Subcutaneous abdominal adipose tissue (tissue), 5 donors: ENCODE data around the gene SPATS1.

Source experiments
- H3K27ac ChIP-seq: one replicate; pipeline ENCODE4 v1.7.0; 2013; ENCODE audit warnings: low read depth, mild to moderate bottlenecking, inconsistent platforms, low read length, moderate library complexity
- H3K27me3 ChIP-seq, 5 donors: one replicate each; pipeline ENCODE4 v1.7.0; 2013; ENCODE audit warnings: low read length in 5 of 5, inconsistent platforms in 1 of 5; ENCODE audit not compliant: control insufficient read depth in 5 of 5, insufficient read depth in 4 of 5
- H3K36me3 ChIP-seq, 5 donors: one replicate each; pipeline ENCODE4 v1.7.0; 2013; ENCODE audit warnings: low read length in 5 of 5; ENCODE audit not compliant: control insufficient read depth in 5 of 5, insufficient read depth in 5 of 5
- H3K4me1 ChIP-seq, 5 donors: one replicate each; pipeline ENCODE4 v1.7.0; 2013; ENCODE audit warnings: low read length in 5 of 5, mild to moderate bottlenecking in 3 of 5, moderate library complexity in 1 of 5; ENCODE audit not compliant: control insufficient read depth in 5 of 5, insufficient read depth in 5 of 5
- H3K4me3 ChIP-seq, 5 donors: one replicate each; pipeline ENCODE4 v1.7.0; 2013; ENCODE audit warnings: low read length in 5 of 5, low read depth in 1 of 5
- H3K9ac ChIP-seq, 5 donors: one replicate each; pipeline ENCODE4 v1.7.0; 2013; ENCODE audit warnings: low read length in 5 of 5, mild to moderate bottlenecking in 4 of 5, moderate library complexity in 3 of 5
- H3K9me3 ChIP-seq, 5 donors: one replicate each; pipeline ENCODE4 v1.7.0; 2013; ENCODE audit warnings: low read length in 5 of 5; ENCODE audit not compliant: control insufficient read depth in 5 of 5
- donor health status: healthy.
- donor health status: healthy.
- donor health status: healthy.
- donor health status: healthy.
- donor health status: healthy.

The SPATS1 gene

GRCh38 chr6:44342489-44342888 lies at the start of gene SPATS1:
Gene SPATS1 (plus strand): TSS chr6:44342650. CDS start chr6:44343096, 446 bp downstream.
- Histone ChIP-seq H3K4me3 (peak within 1 kb of the TSS in 2 of 5 donors; percentile 11 to 47), H3K27ac (no peak within 1 kb of the TSS), H3K27me3 (peaks cover 8 to 26% (median 15%) of the 10 kb centered on the region in 5 donors), H3K36me3 (no peaks in the 10 kb centered on the region), H3K9me3 (no peaks in the 10 kb centered on the region), H3K9ac (no peak within 1 kb of the TSS), H3K4me1 (peaks cover 0 to 10% (median 5%) of the 10 kb centered on the region in 5 donors)

GRCh38 chr6:44292661-44293365 lies 49.6 kb upstream of the SPATS1 start:
- Histone ChIP-seq H3K9ac (no peak overlapping the region), H3K36me3 (no peaks in the 10 kb centered on the region), H3K27ac (no peak overlapping the region), H3K9me3 (no peaks in the 10 kb centered on the region), H3K27me3 (peaks cover 49 to 73% (median 69%) of the 10 kb centered on the region in 5 donors), H3K4me3 (no peak overlapping the region), H3K4me1 (peaks cover 0 to 12% (median 10%) of the 10 kb centered on the region in 5 donors)

- no peak overlapping the region for H3K4me3 ChIP-seq
- H3K9me3 ChIP-seq: no peaks in the 10 kb centered on the region
- H3K27me3 ChIP-seq: peaks cover 41 to 63% (median 58%) of the 10 kb centered on the region in 5 donors
- no peak overlapping the region for H3K9ac ChIP-seq
- H3K4me1 ChIP-seq: peaks cover 1 to 16% (median 13%) of the 10 kb centered on the region in 5 donors
- no peak overlapping the region for H3K27ac ChIP-seq
- H3K36me3 ChIP-seq: peaks cover 0 to 1% (median under 1%) of the 10 kb centered on the region in 5 donors
These were observed 47.3 kb upstream of the SPATS1 start for GRCh38 chr6:44294832-44295791.

GRCh38 chr6:44297063-44298038 lies 45.1 kb upstream of the SPATS1 start:
- Histone ChIP-seq H3K36me3 (peaks cover 0 to 23% (median 23%) of the 10 kb centered on the region in 5 donors), H3K9ac (peak overlapping the region in 1 of 5 donors; percentile 30), H3K9me3 (no peaks in the 10 kb centered on the region), H3K4me3 (peak overlapping the region in 4 of 5 donors; percentile 36 to 65 (median 55)), H3K27ac (no peak overlapping the region), H3K27me3 (peaks cover 27 to 42% (median 39%) of the 10 kb centered on the region in 5 donors), H3K4me1 (peaks cover 1 to 16% (median 13%) of the 10 kb centered on the region in 5 donors)

- Histone ChIP-seq H3K9ac (no peak overlapping the region), H3K4me3 (peak overlapping the region in 3 of 5 donors; percentile 52 to 65 (median 58)), H3K27me3 (peaks cover 27 to 35% (median 33%) of the 10 kb centered on the region in 5 donors), H3K9me3 (no peaks in the 10 kb centered on the region), H3K27ac (no peak overlapping the region), H3K36me3 (peaks cover 0 to 32% (median 32%) of the 10 kb centered on the region in 5 donors), H3K4me1 (peaks cover 1 to 16% (median 13%) of the 10 kb centered on the region in 5 donors)
These were observed 44.2 kb upstream of the SPATS1 start for GRCh38 chr6:44298055-44298803.

- Histone ChIP-seq H3K9ac (no peak overlapping the region), H3K27ac (no peak overlapping the region), H3K36me3 (peaks cover 0 to 39% (median 38%) of the 10 kb centered on the region in 5 donors), H3K27me3 (peaks cover 25 to 33% (median 28%) of the 10 kb centered on the region in 5 donors), H3K9me3 (no peaks in the 10 kb centered on the region), H3K4me1 (peaks cover 1 to 16% (median 13%) of the 10 kb centered on the region in 5 donors), H3K4me3 (no peak overlapping the region)
These were observed 43.6 kb upstream of the SPATS1 start for GRCh38 chr6:44298864-44299263.

GRCh38 chr6:44300292-44300823 lies 42.1 kb upstream of the SPATS1 start:
- Histone ChIP-seq H3K9me3 (no peaks in the 10 kb centered on the region), H3K27me3 (peaks cover 18 to 25% (median 20%) of the 10 kb centered on the region in 5 donors), H3K9ac (no peak overlapping the region), H3K27ac (no peak overlapping the region), H3K4me3 (no peak overlapping the region), H3K4me1 (peaks cover 1 to 16% (median 13%) of the 10 kb centered on the region in 5 donors), H3K36me3 (peaks cover 0 to 54% (median 53%) of the 10 kb centered on the region in 5 donors)

GRCh38 chr6:44301106-44301505 lies 41.3 kb upstream of the SPATS1 start:
- no peak overlapping the region for H3K27ac ChIP-seq
- peaks cover 0 to 61% (median 61%) of the 10 kb centered on the region in 5 donors for H3K36me3 ChIP-seq
- H3K4me1 ChIP-seq: peaks cover 1 to 16% (median 13%) of the 10 kb centered on the region in 5 donors
- no peaks in the 10 kb centered on the region for H3K9me3 ChIP-seq
- peaks cover 12 to 19% (median 15%) of the 10 kb centered on the region in 5 donors for H3K27me3 ChIP-seq
- H3K9ac ChIP-seq: no peak overlapping the region
- no peak overlapping the region for H3K4me3 ChIP-seq
